Measurements from ENCODE around the gene NAALADL2. TPM values are rescaled to one million over a fixed set of nuclear protein-coding genes. Genes with fewer than 3 reads are reported as not detected.

NAALADL2 gene
- total RNA-seq, 2 experiments from 2014 or later: not detected

GRCh38 chr3:175304404-175304803, 445.3 kb downstream of the NAALADL2 start:
- ATAC-seq (no peak), DNase-seq (no peak)
- Mint-ChIP-seq H3K4me1 (no peaks in the 10 kb centered on the region), H3K9me3 (ENCODE audit: low read depth) (no peaks in the 10 kb centered on the region), H3K27me3 (no peaks in the 10 kb centered on the region), H3K36me3 (no peaks in the 10 kb centered on the region), H3K27ac (no peak overlapping the region), H3K4me3 (no peak overlapping the region)
- CTCF ChIA-PET: no interaction called here

- CTCF ChIA-PET: no interaction called here
- DNase-seq (no peak), ATAC-seq (no peak)
- Mint-ChIP-seq H3K9me3 (ENCODE audit: low read depth) (peaks cover 2% of the 10 kb centered on the region), H3K4me3 (no peak overlapping the region), H3K27ac (no peak overlapping the region), H3K27me3 (no peaks in the 10 kb centered on the region), H3K36me3 (no peaks in the 10 kb centered on the region), H3K4me1 (no peaks in the 10 kb centered on the region)
Observed at GRCh38 chr3:175307642-175308041, 448.5 kb downstream of the NAALADL2 start.

GRCh38 chr3:175308097-175308496, 449.0 kb downstream of the NAALADL2 start:
- CTCF ChIA-PET: no interaction called here
- peaks cover 3% of the 10 kb centered on the region for H3K9me3 Mint-ChIP-seq (ENCODE audit: low read depth)
- H3K27ac Mint-ChIP-seq: no peak overlapping the region
- H3K36me3 Mint-ChIP-seq: no peaks in the 10 kb centered on the region
- H3K27me3 Mint-ChIP-seq: no peaks in the 10 kb centered on the region
- H3K4me1 Mint-ChIP-seq: no peaks in the 10 kb centered on the region
- DNase-seq (no peak), ATAC-seq (no peak)
- H3K4me3 Mint-ChIP-seq: no peak overlapping the region

- CTCF ChIA-PET: no interaction called here
- no peaks in the 10 kb centered on the region for H3K4me1 Mint-ChIP-seq
- no peak overlapping the region for H3K4me3 Mint-ChIP-seq
- H3K36me3 Mint-ChIP-seq: no peaks in the 10 kb centered on the region
- DNase-seq: no peak
- H3K27ac Mint-ChIP-seq: no peak overlapping the region
- H3K9me3 Mint-ChIP-seq (ENCODE audit: low read depth): peaks cover 3% of the 10 kb centered on the region
- no peaks in the 10 kb centered on the region for H3K27me3 Mint-ChIP-seq
- no peak for ATAC-seq
Observed at GRCh38 chr3:175310046-175310445, 450.9 kb downstream of the NAALADL2 start.

- Mint-ChIP-seq H3K4me1 (no peaks in the 10 kb centered on the region), H3K4me3 (no peak overlapping the region), H3K36me3 (no peaks in the 10 kb centered on the region), H3K9me3 (ENCODE audit: low read depth) (peaks cover 3% of the 10 kb centered on the region), H3K27ac (no peak overlapping the region), H3K27me3 (no peaks in the 10 kb centered on the region)
- no peak for ATAC-seq
- DNase-seq: no peak
- CTCF ChIA-PET: no interaction called here
Observed at GRCh38 chr3:175311404-175311803, 452.3 kb downstream of the NAALADL2 start.

- CTCF ChIA-PET: no interaction called here
- H3K4me3 Mint-ChIP-seq: no peak overlapping the region
- H3K27ac Mint-ChIP-seq: no peak overlapping the region
- peaks cover 3% of the 10 kb centered on the region for H3K9me3 Mint-ChIP-seq (ENCODE audit: low read depth)
- no peaks in the 10 kb centered on the region for H3K4me1 Mint-ChIP-seq
- DNase-seq (no peak), ATAC-seq (no peak)
- no peaks in the 10 kb centered on the region for H3K36me3 Mint-ChIP-seq
- no peaks in the 10 kb centered on the region for H3K27me3 Mint-ChIP-seq
Observed at GRCh38 chr3:175311946-175312345, 452.8 kb downstream of the NAALADL2 start.

- no peak for ATAC-seq
- Mint-ChIP-seq H3K9me3 (ENCODE audit: low read depth) (peaks cover 3% of the 10 kb centered on the region), H3K36me3 (no peaks in the 10 kb centered on the region), H3K27me3 (no peaks in the 10 kb centered on the region), H3K4me3 (no peak overlapping the region), H3K27ac (no peak overlapping the region), H3K4me1 (no peaks in the 10 kb centered on the region)
- CTCF ChIA-PET: no interaction called here
- no peak for DNase-seq
Observed at GRCh38 chr3:175312791-175313190, 453.7 kb downstream of the NAALADL2 start.

- H3K27me3 Mint-ChIP-seq: no peaks in the 10 kb centered on the region
- CTCF ChIA-PET: no interaction called here
- H3K4me3 Mint-ChIP-seq: no peak overlapping the region
- no peak for ATAC-seq
- no peak overlapping the region for H3K27ac Mint-ChIP-seq
- H3K4me1 Mint-ChIP-seq: no peaks in the 10 kb centered on the region
- H3K36me3 Mint-ChIP-seq: no peaks in the 10 kb centered on the region
- peaks cover 5% of the 10 kb centered on the region for H3K9me3 Mint-ChIP-seq (ENCODE audit: low read depth)
- no peak for DNase-seq
Observed at GRCh38 chr3:175316799-175317198, 457.7 kb downstream of the NAALADL2 start.

GRCh38 chr3:175325440-175325839, 466.3 kb downstream of the NAALADL2 start:
- CTCF ChIA-PET: no interaction called here
- ATAC-seq (no peak), DNase-seq (no peak)
- H3K27ac Mint-ChIP-seq: no peak overlapping the region
- peaks cover 7% of the 10 kb centered on the region for H3K9me3 Mint-ChIP-seq (ENCODE audit: low read depth)
- H3K4me3 Mint-ChIP-seq: no peak overlapping the region
- no peaks in the 10 kb centered on the region for H3K36me3 Mint-ChIP-seq
- H3K4me1 Mint-ChIP-seq: no peaks in the 10 kb centered on the region
- no peaks in the 10 kb centered on the region for H3K27me3 Mint-ChIP-seq

- Mint-ChIP-seq H3K27me3 (no peaks in the 10 kb centered on the region), H3K4me3 (no peak overlapping the region), H3K9me3 (ENCODE audit: low read depth) (peaks cover 7% of the 10 kb centered on the region), H3K4me1 (no peaks in the 10 kb centered on the region), H3K27ac (no peak overlapping the region), H3K36me3 (no peaks in the 10 kb centered on the region)
- no peak for ATAC-seq
- CTCF ChIA-PET: no interaction called here
- no peak for DNase-seq
Observed at GRCh38 chr3:175326041-175326440, 466.9 kb downstream of the NAALADL2 start.

GRCh38 chr3:175329373-175329772, 470.2 kb downstream of the NAALADL2 start:
- Mint-ChIP-seq H3K36me3 (no peaks in the 10 kb centered on the region), H3K9me3 (ENCODE audit: low read depth) (peaks cover 5% of the 10 kb centered on the region), H3K27me3 (no peaks in the 10 kb centered on the region), H3K27ac (no peak overlapping the region), H3K4me3 (no peak overlapping the region), H3K4me1 (no peaks in the 10 kb centered on the region)
- DNase-seq: no peak
- no peak for ATAC-seq
- CTCF ChIA-PET: no interaction called here

GRCh38 chr3:175335229-175335628, 476.1 kb downstream of the NAALADL2 start:
- Mint-ChIP-seq H3K4me1 (no peaks in the 10 kb centered on the region), H3K4me3 (no peak overlapping the region), H3K27ac (no peak overlapping the region), H3K27me3 (no peaks in the 10 kb centered on the region), H3K36me3 (no peaks in the 10 kb centered on the region), H3K9me3 (ENCODE audit: low read depth) (peaks cover 11% of the 10 kb centered on the region)
- DNase-seq (no peak), ATAC-seq (no peak)
- CTCF ChIA-PET: no interaction called here

- Mint-ChIP-seq H3K4me3 (no peak overlapping the region), H3K4me1 (no peaks in the 10 kb centered on the region), H3K9me3 (ENCODE audit: low read depth) (peaks cover 11% of the 10 kb centered on the region), H3K27ac (no peak overlapping the region), H3K36me3 (no peaks in the 10 kb centered on the region), H3K27me3 (no peaks in the 10 kb centered on the region)
- no peak for DNase-seq
- no peak for ATAC-seq
- CTCF ChIA-PET: no interaction called here
Observed at GRCh38 chr3:175336406-175337133, 477.4 kb downstream of the NAALADL2 start.

- Mint-ChIP-seq H3K9me3 (ENCODE audit: low read depth) (peaks cover 11% of the 10 kb centered on the region), H3K27ac (no peak overlapping the region), H3K27me3 (no peaks in the 10 kb centered on the region), H3K4me1 (no peaks in the 10 kb centered on the region), H3K36me3 (no peaks in the 10 kb centered on the region), H3K4me3 (no peak overlapping the region)
- CTCF ChIA-PET: no interaction called here
- no peak for ATAC-seq
- no peak for DNase-seq
Observed at GRCh38 chr3:175337631-175338030, 478.5 kb downstream of the NAALADL2 start.
